Glomerular visceral epithelial cell (primary cell): ENCODE results near the gene AMH.

Experiments
- DNase-seq: peaks from one replicate; pipeline ENCODE4 v3.0.0-alpha.2; 2016; ENCODE audit errors: extremely low spot score

The AMH gene

DNA sequence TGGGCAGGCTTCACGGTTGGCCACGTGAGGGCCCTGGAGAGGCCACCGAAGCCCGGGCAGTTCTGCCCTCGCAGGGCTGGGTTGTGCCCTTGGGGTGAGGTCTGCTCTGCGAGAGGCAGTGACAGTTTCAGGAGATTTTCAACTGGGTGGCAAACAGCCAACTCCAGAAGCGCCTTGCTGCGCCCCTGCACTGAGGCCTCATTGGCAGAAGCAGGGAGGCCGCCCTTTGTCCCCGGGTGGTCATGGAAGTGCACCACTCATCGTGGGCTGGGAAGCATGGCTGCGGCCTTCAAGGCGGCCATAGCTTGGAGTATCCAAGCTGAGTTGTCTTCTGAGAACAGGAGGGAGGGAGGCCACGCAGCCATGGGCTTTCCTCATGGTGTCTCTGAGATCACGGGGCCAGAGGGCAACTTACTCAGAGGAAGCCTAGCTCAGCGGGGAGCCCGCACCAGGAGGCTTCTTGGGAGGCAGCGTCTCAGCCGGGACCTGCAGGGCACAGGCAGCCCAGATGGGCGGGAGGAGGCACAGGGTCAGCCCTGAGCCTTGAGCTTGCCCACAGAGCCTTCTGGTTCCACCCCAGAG, 27.8 kb upstream of the AMH start:
- DNase-seq: no peak

DNA sequence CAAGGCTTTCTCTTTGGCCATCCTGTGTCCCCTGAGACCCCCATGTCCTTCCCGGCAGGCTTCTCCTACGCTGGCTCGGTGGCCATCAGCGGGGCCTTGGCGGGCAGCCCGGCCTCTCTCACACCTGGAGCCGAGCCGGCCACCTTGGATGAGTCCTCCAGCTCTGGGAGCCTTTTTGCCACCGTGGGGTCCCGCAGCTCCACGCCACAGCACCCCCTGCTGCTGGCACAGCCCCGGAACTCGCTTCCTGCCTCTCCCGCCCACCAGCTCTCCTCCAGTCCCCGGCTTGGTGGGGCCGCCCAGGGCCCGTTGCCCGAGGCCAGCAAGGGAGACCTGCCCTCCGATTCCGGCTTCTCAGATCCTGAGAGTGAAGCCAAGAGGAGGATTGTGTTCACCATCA, 27.2 kb upstream of the AMH start:
- DNase-seq: no peak

GRCh38 chr19:2223391-2223790, 25.7 kb upstream of the AMH start:
- no peak for DNase-seq

DNA sequence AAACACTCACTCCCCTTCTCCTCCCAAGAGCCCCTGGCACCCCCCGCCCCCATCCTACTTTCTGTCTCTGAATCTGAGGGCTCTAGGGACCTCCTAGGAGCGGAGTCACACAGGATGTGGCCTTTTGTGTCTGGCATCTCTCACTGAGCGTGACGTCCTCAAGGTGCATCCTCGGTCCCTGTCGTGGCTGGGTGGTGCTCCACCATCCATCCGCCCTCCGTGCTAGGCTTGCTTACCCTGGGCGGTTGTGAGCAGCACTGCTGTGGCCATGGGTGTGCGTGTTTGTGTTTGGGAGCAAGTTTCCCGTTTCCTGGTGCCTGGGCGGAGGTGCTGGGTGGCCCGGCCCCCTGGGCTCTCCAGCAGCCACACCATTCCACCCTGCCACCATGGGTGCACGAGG, 25.2 kb upstream of the AMH start:
- no peak for DNase-seq

DNA sequence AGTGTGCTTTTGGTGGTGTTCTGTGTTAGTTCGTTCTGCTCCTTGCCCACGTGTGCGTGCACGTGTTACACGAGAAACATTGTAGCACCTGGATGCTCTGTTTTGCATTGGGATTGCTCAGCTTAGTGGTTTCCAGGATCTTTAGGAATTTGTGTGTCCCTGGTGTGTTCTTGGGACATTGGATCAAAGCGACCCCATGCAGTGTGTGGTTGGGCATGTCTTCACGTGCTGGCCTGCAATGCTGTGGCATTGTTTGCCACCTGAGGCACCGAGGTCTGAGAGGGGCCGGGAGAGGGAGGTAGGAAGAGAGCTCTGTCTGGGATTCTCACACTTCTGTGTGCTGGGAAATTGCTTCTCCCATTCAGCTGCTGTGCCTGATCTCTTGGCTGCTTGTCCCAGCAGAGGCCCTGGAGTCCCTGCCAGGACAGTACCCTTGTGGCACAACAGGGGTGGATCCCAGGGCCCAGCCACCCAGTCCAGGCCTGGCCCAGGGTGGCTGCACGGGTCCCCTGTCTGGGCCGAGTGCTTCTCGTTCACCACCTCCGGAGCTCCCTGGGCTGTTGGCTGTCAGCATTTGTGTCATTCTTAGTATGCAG, 24.3 kb upstream of the AMH start:
- no peak for DNase-seq

DNA sequence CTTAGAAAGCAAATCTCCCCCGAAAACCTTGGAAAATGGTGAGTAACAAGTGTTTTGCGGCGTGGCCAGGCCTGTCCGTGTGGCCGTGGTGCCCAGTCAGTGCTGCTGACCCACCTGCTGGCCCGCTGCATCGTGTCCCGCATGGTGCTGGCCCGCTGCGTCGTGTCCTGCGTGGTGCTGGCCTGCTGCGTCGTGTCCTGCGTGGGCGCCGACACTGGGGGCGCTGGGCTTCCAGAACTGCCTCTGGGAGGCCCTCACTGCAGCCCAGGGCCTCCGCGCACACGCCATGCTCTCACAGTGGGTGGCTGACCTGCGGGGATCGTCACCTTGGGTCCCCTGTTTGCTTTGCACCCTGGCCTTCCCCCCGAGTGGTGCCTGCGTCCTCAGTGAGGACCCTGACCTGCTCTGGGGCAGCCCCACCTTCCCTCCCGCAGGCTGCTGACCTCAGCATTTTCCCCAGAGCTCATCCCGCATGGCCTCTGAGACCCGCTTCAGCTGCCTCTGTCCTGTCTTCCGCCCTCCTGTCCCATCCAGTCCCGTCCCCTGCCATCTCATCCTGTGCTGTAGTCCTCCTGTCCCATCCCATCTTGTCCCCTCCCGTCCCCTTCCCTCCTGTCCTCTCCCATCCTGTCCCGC, 23.6 kb upstream of the AMH start:
- DNase-seq: no peak

DNA sequence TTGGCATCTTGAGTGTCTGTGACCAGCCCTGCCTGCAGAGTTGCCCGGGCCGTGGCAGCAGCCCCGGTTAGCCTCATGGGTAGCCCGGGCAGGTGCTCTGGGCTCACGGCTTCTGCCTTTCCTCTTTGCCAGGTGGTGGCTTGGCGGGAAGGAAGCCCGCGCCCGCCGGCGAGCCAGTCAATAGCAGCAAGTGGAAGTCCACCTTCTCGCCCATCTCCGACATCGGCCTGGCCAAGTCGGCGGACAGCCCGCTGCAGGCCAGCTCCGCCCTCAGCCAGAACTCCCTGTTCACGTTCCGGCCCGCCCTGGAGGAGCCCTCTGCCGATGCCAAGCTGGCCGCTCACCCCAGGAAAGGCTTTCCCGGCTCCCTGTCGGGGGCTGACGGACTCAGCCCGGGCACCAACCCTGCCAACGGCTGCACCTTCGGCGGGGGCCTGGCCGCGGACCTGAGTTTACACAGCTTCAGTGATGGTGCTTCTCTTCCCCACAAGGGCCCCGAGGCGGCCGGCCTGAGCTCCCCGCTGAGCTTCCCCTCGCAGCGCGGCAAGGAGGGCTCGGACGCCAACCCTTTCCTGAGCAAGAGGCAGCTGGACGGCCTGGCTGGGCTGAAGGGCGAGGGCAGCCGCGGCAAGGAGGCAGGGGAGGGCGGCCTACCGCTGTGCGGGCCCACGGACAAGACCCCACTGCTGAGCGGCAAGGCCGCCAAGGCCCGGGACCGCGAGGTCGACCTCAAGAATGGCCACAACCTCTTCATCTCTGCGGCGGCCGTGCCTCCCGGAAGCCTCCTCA, 22.9 kb upstream of the AMH start:
- DNase-seq: no peak

- no peak for DNase-seq
Observed at GRCh38 chr19:2226840-2227360, 22.2 kb upstream of the AMH start.

DNA sequence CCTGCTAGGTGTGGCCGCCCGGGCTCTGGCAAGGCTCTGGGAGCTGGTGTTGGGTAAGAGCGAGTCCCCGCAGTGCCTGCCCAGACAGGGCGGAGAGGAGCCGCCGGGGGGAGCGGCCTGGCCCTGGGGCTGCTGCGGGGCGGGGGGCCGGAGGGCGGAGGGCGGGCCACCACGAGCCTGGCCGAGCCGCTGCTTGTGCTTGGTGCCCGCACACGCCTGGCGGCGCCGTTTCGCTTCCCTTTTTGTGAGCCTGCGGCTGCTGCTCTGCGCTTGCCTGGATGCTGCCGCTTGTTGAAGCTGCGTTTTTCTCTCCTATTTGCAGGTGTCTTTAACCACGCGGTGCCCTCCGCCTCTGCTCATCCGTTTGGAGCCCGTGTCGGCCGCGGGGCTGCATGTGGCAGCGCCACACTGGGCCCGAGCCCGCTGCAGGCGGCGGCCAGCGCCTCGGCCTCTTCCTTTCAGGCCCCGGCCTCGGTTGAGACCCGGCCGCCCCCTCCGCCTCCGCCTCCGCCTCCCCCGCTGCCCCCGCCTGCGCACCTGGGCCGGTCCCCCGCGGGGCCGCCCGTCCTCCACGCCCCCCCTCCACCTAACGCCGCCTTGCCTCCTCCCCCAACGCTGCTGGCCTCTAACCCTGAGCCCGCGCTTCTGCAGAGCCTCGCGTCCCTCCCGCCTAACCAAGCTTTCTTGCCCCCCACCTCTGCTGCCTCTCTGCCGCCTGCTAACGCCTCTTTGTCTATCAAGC, 21.5 kb upstream of the AMH start:
- DNase-seq: no peak

- no peak for DNase-seq
Observed at GRCh38 chr19:2228157-2229030, 20.7 kb upstream of the AMH start.

GRCh38 chr19:2229103-2230032, 19.8 kb upstream of the AMH start:
- no peak for DNase-seq

DNA sequence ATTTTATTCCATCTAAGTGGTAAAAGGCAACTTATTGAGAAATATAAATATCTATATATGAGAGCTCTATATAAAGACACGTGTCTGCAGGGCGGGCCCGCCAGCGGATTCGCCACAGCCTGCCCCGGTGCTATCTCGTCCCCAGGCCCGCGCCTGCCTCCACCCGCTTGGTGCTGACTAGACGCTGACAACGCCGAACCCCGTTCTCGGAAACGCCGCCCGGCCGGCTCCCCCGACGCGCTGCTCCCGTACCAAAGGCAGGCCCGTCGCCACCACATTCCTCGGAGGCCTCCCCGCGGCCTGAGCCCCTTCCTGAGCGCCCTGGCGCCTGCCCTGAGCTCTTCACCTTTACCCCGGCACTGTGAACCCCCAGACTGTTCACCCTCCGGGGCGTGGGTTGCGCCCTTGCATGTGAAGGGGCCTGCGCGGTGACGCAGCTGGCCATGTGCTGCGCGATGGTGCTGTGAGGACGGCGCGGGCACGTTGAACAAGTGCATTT, 19.0 kb upstream of the AMH start:
- no peak for DNase-seq

DNA sequence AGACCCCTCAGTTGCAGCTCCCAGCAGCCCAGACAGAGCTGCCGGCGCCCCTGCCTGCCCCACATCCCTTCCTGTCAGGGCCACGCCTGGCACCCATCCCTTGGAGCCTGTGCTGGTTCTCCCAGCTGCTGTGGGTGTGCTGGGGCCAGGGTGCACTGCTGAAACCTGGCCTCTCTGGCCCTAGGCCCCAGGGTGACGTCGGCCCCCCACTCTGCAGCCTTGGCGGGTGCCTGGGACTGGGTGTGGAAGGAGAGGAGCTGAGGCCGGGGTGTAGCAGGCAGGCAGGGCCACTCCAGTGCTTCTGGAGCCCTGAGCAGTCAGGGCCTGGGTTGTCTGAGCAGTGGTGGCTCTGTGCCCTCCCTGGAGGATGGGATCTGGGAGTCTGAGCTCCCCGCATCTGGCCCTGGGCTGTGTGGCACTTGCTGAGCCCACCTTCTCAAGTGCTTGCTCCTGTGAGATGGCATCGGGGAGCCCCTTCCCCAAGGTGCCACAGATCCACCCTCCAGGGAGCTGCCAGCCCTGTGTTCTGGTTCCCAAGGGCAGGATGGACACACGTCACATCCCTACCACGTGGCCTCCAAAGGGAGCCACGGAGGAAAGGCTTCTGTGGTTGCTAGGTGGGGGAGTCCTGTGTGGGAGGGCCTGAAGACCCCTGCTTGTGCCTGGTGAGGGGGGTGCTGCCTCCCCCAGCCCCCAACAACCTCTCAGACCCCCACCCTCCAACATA, 18.2 kb upstream of the AMH start:
- no peak for DNase-seq

GRCh38 chr19:2231621-2232221, 17.4 kb upstream of the AMH start:
- no peak for DNase-seq

DNA sequence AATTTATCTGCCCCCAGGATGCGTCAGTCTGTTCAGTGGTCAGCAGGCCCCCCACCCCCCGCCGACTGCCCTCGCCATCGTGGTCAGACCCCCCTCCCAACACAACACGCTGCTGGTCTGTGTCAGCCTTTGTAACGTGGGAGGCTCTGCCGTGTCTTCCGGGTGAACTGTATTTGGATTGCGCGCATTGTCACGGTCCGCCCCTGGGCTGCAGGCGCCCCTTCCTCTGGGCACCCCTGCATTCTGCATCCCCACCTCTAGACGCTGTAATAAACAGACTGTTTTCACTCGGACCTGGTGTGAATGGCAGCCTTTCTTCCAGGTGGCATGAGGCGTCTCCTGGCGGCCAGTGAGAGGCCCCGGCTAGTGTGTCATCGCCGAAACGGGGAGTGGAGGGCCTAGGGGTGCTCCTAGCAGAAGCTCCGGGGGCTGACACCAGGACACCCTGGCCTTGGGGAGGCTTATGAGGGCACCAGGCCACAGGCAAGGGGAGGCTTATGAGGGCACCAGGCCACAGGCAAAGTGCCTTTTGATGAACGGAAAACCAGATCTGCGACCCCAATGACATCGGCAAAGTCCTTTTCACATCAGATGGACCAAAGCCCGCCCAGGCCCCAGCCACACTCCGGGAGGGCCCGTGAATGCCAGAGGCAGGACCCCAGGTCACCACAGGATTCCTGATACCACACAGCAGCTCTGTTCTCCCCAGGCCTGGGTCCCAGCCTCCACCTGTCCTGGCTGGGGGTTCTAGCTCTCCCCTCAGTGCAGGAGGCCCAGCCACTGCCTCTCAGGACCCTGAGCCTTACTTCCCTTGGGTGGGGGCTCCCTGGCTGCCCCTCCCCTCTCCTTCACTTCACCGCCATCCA, 16.6 kb upstream of the AMH start:
- DNase-seq: no peak

DNA sequence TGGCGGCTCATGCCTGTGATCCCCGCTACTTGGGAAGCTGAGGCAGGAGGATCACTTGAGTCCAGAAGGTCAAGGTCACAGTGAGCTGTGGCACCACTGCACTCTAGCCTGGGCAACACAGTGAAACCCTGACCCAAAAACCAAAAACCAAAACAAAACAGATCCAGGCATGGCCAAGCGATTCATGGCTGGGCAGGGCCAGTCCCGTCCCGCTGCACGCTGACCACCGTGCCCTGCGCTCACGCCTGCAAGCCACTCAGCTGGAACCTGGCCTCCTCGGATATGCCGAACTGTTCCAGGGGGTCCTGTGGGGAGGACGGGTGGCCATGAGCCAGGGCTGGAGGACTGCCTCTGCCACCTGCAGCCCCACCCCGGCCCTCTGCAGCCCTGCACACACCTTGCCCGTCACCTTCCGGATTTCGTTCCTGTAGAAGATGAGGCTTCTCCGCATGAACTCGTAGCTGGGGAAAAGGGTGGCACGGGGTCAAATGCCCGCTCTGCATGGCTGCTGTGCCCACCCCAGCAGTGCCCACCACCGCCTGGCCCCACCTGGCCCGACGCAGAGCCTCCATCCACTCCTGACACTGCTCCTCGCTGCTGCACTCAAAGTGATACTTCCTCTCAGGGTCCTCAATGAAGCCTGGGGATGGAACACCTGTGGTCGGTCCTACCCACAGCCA, 15.4 kb upstream of the AMH start:
- DNase-seq: no peak

GRCh38 chr19:2234996-2235380, 14.1 kb upstream of the AMH start:
- DNase-seq: no peak
